ENCODE results near the gene SYN1. TPM values are rescaled to one million over a fixed set of nuclear protein-coding genes. Genes with fewer than 3 reads are reported as not detected.
A peak's percentile ranks its signal among the peaks of the same experiment; 100 is the strongest.

Gene SYN1
- polyA plus RNA-seq, 1 of the 3 experiments (the other 2 are of a cell fraction): 0.08 TPM

DNA sequence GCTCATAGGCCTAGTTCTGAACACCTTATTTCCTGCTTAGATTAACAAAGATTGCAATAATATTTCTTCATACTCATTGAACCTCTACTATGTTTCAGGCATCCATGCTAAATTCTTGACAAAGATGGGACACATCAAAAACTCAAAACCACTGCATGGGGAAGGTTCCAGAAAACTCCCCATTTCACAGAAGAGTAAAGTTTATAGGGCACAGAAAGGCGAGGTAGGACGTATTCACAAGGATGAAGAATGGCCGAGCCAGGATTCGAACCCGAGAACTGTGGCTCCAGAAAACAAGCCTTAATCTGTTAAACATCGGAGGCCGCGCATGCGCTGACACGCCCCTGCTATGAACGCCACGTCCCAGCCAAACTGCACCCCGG lies 38.6 kb upstream of the SYN1 start:
- peak overlapping the region; percentile 87 for H3K9ac ChIP-seq
- peak overlapping the region; percentile 54 for H3K4me2 ChIP-seq
- H3K9me2 ChIP-seq: no peaks in the 10 kb centered on the region
- CTCF ChIA-PET: no interaction called here
- no peak for TF ChIP-seq TCF12 (IDR thresholded peaks at IDR 0.05)
- TF ChIP-seq NRF1 (IDR thresholded peaks at IDR 0.05; ENCODE audit: low read depth, low read length): peak; percentile 62
- TF ChIP-seq CHD2 (IDR thresholded peaks at IDR 0.05; ENCODE audit: low read length, partially characterized antibody): peak; percentile 13
- no peak overlapping the region; the same call in 1 of the 2 replicates for H2AFZ ChIP-seq (ENCODE audit: low read depth)
- 32% methylated on average over 13 of the region's 13 CpGs for WGBS (ENCODE audit: low lambda C conversion rate)
- peaks cover 7% of the 10 kb centered on the region; the same call in 1 of the 2 replicates for H3K79me2 ChIP-seq (ENCODE audit: insufficient read depth)
- H3K9me3 ChIP-seq: no peaks in the 10 kb centered on the region
- POLR2A ChIA-PET: no interaction called here
- no peaks in the 10 kb centered on the region for H4K20me1 ChIP-seq (ENCODE audit: insufficient read depth)
- peaks cover 7 to 10% of the 10 kb centered on the region in 2 experiments for H3K36me3 ChIP-seq (replicated peaks in 1 of 2; ENCODE audit: control insufficient read depth in 1 of 2, insufficient read depth in 2 of 2, low read length in 1 of 2)
- DNase-seq: no peak
- H3F3A ChIP-seq (replicated peaks; ENCODE audit: insufficient read depth): peaks cover 9% of the 10 kb centered on the region
- 0 out of 4 replicates have a peak, but pooled peaks cover 0 to 5% of the 10 kb centered on the region in 2 experiments for H3K4me1 ChIP-seq (ENCODE audit: control insufficient read depth in 1 of 2, insufficient read depth in 2 of 2, low read depth in 1 of 2, low read length in 1 of 2)
- H3K4me3 ChIP-seq (ENCODE audit: low read depth in 2 of 2, low read length in 1 of 2): peak overlapping the region; percentile 48 to 61
- no peaks in the 10 kb centered on the region; the same call in 1 of the 2 replicates for H3K27me3 ChIP-seq (ENCODE audit: insufficient read depth)
- H3K27ac ChIP-seq (ENCODE audit: low read depth in 2 of 2, low read length in 1 of 2): peak overlapping the region; percentile 80 to 96

DNA sequence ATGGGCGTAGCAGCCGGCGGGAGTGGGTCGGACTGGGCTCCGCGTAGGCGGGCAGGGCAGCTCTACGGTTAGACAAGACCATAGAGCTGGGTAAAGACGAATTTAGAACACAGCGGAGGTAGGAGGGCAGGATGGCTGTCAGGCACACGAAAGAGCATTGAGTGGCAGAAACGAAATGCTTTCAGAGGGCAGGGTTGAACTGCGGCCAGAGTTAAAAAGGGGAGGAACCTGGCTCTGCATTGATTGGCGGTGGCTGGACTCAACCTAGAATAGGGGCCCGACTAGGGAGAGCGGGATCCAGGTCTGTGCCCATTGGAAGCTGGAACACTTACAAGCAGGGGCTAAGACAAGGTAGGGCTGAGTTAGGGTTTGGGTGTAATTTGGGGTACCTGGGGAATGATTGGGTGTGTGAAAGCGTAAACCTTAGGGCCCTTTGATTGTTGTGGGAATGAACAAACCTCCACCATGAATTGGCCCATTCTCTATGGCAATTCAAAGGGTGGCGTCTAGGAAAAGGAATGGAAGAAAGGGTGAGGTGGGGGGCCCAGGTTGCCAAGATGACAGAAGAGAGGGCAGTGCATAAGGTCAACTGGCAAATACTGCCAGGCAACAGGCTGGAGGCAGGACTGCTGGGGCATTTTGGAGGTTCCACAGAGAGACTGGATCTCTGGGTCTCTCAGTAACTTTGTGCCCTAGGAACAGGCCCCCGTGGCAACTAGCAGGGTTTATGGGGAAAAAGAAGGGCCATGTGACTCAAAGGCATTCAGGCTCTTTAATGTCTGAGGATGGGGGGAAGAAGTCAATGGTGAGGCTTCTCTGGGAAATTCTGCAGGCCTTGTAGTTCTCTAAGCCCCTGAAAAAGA lies 31.6 kb upstream of the SYN1 start:
- POLR2A ChIA-PET: interaction anchor here (1.2 kb wide), 1 partner anchor 28 kb away, joined by 4 read pairs; no protein-coding TSS in a partner anchor
- CTCF ChIA-PET: interaction anchor here (0.8 kb wide), 1 partner anchor 13 kb away, joined by 4 read pairs; no protein-coding TSS in a partner anchor
- H3K36me3 ChIP-seq (replicated peaks in 1 of 2; ENCODE audit: control insufficient read depth in 1 of 2, insufficient read depth in 2 of 2, low read length in 1 of 2): peaks cover 5 to 10% of the 10 kb centered on the region in 2 experiments
- no peaks in the 10 kb centered on the region for H3F3A ChIP-seq (replicated peaks; ENCODE audit: insufficient read depth)
- DNase-seq: no peak
- TF ChIP-seq, protein P1, sequence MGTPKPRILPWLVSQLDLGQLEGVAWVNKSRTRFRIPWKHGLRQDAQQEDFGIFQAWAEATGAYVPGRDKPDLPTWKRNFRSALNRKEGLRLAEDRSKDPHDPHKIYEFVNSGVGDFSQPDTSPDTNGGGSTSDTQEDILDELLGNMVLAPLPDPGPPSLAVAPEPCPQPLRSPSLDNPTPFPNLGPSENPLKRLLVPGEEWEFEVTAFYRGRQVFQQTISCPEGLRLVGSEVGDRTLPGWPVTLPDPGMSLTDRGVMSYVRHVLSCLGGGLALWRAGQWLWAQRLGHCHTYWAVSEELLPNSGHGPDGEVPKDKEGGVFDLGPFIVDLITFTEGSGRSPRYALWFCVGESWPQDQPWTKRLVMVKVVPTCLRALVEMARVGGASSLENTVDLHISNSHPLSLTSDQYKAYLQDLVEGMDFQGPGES (IDR thresholded peaks at IDR 0.05; ENCODE audit: low read depth, low read length): no peak
- TF ChIP-seq GABPA (IDR thresholded peaks at IDR 0.05; ENCODE audit: low read depth) (no peak), RXRA (IDR thresholded peaks at IDR 0.05; ENCODE audit: borderline replicate concordance, low read depth) (no peak), MXI1 (IDR thresholded peaks at IDR 0.05; ENCODE audit: low read depth, low read length) (no peak), FOXM1 (IDR thresholded peaks at IDR 0.05; ENCODE audit: low read depth) (no peak), TCF12 (IDR thresholded peaks at IDR 0.05) (no peak), JUND (IDR thresholded peaks at IDR 0.05) (no peak), NFIC (IDR thresholded peaks at IDR 0.05; ENCODE audit: borderline replicate concordance) (no peak), POLR2AphosphoS5 (IDR thresholded peaks at IDR 0.05; ENCODE audit: low read depth, low read length) (no peak), EP300 (IDR thresholded peaks at IDR 0.05; ENCODE audit: borderline replicate concordance in 1 of 2, low read depth in 1 of 2, low read length in 1 of 2) (no peak)
- TF ChIP-seq, protein P2, sequence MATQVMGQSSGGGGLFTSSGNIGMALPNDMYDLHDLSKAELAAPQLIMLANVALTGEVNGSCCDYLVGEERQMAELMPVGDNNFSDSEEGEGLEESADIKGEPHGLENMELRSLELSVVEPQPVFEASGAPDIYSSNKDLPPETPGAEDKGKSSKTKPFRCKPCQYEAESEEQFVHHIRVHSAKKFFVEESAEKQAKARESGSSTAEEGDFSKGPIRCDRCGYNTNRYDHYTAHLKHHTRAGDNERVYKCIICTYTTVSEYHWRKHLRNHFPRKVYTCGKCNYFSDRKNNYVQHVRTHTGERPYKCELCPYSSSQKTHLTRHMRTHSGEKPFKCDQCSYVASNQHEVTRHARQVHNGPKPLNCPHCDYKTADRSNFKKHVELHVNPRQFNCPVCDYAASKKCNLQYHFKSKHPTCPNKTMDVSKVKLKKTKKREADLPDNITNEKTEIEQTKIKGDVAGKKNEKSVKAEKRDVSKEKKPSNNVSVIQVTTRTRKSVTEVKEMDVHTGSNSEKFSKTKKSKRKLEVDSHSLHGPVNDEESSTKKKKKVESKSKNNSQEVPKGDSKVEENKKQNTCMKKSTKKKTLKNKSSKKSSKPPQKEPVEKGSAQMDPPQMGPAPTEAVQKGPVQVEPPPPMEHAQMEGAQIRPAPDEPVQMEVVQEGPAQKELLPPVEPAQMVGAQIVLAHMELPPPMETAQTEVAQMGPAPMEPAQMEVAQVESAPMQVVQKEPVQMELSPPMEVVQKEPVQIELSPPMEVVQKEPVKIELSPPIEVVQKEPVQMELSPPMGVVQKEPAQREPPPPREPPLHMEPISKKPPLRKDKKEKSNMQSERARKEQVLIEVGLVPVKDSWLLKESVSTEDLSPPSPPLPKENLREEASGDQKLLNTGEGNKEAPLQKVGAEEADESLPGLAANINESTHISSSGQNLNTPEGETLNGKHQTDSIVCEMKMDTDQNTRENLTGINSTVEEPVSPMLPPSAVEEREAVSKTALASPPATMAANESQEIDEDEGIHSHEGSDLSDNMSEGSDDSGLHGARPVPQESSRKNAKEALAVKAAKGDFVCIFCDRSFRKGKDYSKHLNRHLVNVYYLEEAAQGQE (IDR thresholded peaks at IDR 0.05; ENCODE audit: low read depth, low read length): no peak
- TF ChIP-seq, protein P3, sequence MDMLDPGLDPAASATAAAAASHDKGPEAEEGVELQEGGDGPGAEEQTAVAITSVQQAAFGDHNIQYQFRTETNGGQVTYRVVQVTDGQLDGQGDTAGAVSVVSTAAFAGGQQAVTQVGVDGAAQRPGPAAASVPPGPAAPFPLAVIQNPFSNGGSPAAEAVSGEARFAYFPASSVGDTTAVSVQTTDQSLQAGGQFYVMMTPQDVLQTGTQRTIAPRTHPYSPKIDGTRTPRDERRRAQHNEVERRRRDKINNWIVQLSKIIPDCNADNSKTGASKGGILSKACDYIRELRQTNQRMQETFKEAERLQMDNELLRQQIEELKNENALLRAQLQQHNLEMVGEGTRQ (IDR thresholded peaks at IDR 0.05; ENCODE audit: borderline replicate concordance, low read depth, low read length): no peak
- H3K4me2 ChIP-seq: peak overlapping the region; percentile 71
- no peaks in the 10 kb centered on the region for H3K9me3 ChIP-seq
- H2AFZ ChIP-seq (ENCODE audit: low read depth): 0 out of 2 replicates have a peak overlapping the region, but pooled peaks have one; percentile 29
- peak overlapping the region; percentile 51 to 60 for H3K27ac ChIP-seq (ENCODE audit: low read depth in 2 of 2, low read length in 1 of 2)
- peaks cover 9% of the 10 kb centered on the region; the same call in 1 of the 2 replicates for H3K27me3 ChIP-seq (ENCODE audit: insufficient read depth)
- no peaks in the 10 kb centered on the region for H3K9me2 ChIP-seq
- H3K9ac ChIP-seq: peak overlapping the region; percentile 49; the same call in 1 of the 2 replicates
- WGBS (ENCODE audit: low lambda C conversion rate): 21% methylated on average over 19 of the region's 19 CpGs
- H3K4me1 ChIP-seq (ENCODE audit: control insufficient read depth in 1 of 2, insufficient read depth in 2 of 2, low read depth in 1 of 2, low read length in 1 of 2): peaks cover 4 to 8% of the 10 kb centered on the region in 2 experiments; a peak in 1 of 4 replicates
- H4K20me1 ChIP-seq (ENCODE audit: insufficient read depth): no peaks in the 10 kb centered on the region
- H3K4me3 ChIP-seq (ENCODE audit: low read depth in 2 of 2, low read length in 1 of 2): peak overlapping the region; percentile 38 to 44
- H3K79me2 ChIP-seq (ENCODE audit: insufficient read depth): peaks cover 14% of the 10 kb centered on the region; the same call in 1 of the 2 replicates
